Fibroblast of skin of scalp (primary cell): Measurements from ENCODE around the gene AQP10.
"Not testable (repeated sequence)": the region's sequence is repeated elsewhere in the genome, so short reads cannot be mapped to it uniquely, and the experiment has no call there.

Experiments
- DNase-seq: peaks from one replicate; pipeline ENCODE4 v3.0.0-alpha.2; 2013

Gene AQP10

GRCh38 chr1:154346276-154346917 lies 25.5 kb downstream of the AQP10 start:
- no peak for DNase-seq

- no peak for DNase-seq
Observed at GRCh38 chr1:154347961-154348360, 27.1 kb downstream of the AQP10 start.

- DNase-seq, result no peak
Observed at GRCh38 chr1:154348429-154349076, 27.7 kb downstream of the AQP10 start.

- no peak for DNase-seq
Observed at GRCh38 chr1:154349121-154349520, 28.2 kb downstream of the AQP10 start.

GRCh38 chr1:154350383-154350782 lies 29.5 kb downstream of the AQP10 start:
- DNase-seq, result no peak

- no peak for DNase-seq
Observed at GRCh38 chr1:154351363-154352068, 30.6 kb downstream of the AQP10 start.

- DNase-seq, result no peak
Observed at GRCh38 chr1:154352245-154352580, 31.3 kb downstream of the AQP10 start.

GRCh38 chr1:154352581-154353459 lies 31.9 kb downstream of the AQP10 start:
- DNase-seq, result peak; percentile 52

GRCh38 chr1:154353460-154353904 lies 32.6 kb downstream of the AQP10 start:
- peak; percentile 33 for DNase-seq

- DNase-seq, result no peak
Observed at GRCh38 chr1:154353966-154354365, 33.1 kb downstream of the AQP10 start.

GRCh38 chr1:154358519-154358918 lies 37.6 kb downstream of the AQP10 start:
- no peak for DNase-seq

- no peak for DNase-seq
Observed at GRCh38 chr1:154360288-154360687, 39.4 kb downstream of the AQP10 start.

GRCh38 chr1:154360881-154361280 lies 40.0 kb downstream of the AQP10 start:
- DNase-seq, result not testable (repeated sequence)

- DNase-seq, result no peak
Observed at GRCh38 chr1:154361357-154361756, 40.5 kb downstream of the AQP10 start.

GRCh38 chr1:154371436-154371835 lies 50.5 kb downstream of the AQP10 start:
- DNase-seq, result no peak

GRCh38 chr1:154373777-154374357 lies 53.0 kb downstream of the AQP10 start:
- DNase-seq, result not testable (repeated sequence)
